Measurements from ENCODE around the gene LRRC55. TPM values are rescaled to one million over a fixed set of nuclear protein-coding genes. Genes with fewer than 3 reads are reported as not detected.
"Not testable (repeated sequence)": the region's sequence is repeated elsewhere in the genome, so short reads cannot be mapped to it uniquely, and the experiment has no call there.

Gene LRRC55
- total RNA-seq, 1 experiment from 2014 or later, result not detected

DNA sequence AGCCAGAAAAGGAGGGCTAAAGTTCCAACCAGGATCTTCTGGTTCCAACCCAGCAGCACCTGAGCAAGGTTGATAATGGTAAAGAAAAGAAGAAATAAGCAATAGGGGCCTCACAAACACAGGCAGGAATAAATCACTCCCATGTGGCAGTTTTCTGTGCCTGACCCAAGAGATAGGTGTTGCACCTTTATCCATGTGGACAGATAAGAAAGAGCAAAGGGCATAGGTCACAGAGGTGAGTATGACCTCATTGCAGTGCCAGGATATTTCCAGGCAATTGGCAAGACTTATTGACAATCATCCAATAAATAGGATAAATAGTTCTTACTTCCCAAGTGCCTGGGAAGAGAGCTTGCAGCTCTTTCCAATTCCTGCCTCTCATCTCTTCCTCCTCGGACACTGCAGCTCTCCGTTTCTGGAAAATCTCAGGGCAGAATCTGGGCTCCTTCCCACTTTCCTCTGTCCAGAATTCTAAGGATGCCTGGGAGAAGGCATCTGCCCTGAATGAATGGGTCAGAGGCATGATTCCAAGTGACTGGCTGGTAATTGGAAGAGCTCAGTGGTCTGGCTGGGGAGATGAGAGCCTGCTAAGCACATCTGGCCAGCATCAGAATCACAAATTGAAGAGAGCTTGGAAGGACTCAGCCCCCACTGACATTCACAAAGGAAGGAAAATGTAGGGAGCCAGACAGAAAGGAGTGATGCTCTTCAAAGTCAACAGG, 14.5 kb upstream of the LRRC55 start:
- CTCF ChIA-PET, result no interaction called here
- no peaks in the 10 kb centered on the region for H3K79me2 ChIP-seq (ENCODE audit: insufficient read depth, low read length)
- TF ChIP-seq, protein P1, sequence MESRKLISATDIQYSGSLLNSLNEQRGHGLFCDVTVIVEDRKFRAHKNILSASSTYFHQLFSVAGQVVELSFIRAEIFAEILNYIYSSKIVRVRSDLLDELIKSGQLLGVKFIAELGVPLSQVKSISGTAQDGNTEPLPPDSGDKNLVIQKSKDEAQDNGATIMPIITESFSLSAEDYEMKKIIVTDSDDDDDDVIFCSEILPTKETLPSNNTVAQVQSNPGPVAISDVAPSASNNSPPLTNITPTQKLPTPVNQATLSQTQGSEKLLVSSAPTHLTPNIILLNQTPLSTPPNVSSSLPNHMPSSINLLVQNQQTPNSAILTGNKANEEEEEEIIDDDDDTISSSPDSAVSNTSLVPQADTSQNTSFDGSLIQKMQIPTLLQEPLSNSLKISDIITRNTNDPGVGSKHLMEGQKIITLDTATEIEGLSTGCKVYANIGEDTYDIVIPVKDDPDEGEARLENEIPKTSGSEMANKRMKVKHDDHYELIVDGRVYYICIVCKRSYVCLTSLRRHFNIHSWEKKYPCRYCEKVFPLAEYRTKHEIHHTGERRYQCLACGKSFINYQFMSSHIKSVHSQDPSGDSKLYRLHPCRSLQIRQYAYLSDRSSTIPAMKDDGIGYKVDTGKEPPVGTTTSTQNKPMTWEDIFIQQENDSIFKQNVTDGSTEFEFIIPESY (IDR thresholded peaks at IDR 0.05; ENCODE audit: extremely low read depth, insufficient replicate concordance, low read length), result no peak
- TF ChIP-seq TCF7L2 (IDR thresholded peaks at IDR 0.05; ENCODE audit: borderline replicate concordance, extremely low read depth, insufficient read depth, insufficient read length) (no peak), POLR2A (IDR thresholded peaks at IDR 0.05; ENCODE audit: borderline replicate concordance, extremely low read depth, insufficient read depth, insufficient read length) (no peak), JUND (IDR thresholded peaks at IDR 0.05) (no peak)
- H4K20me1 ChIP-seq (ENCODE audit: insufficient read depth), result no peaks in the 10 kb centered on the region
- no peaks in the 10 kb centered on the region for H3K36me3 ChIP-seq (ENCODE audit: control insufficient read depth in 1 of 2, insufficient read depth in 2 of 2, low read length in 2 of 2)
- no peak overlapping the region for H3K9ac ChIP-seq (ENCODE audit: low read length)
- H3K27me3 ChIP-seq (ENCODE audit: insufficient read depth, low read length), result peaks cover 20% of the 10 kb centered on the region
- intact Hi-C loops (cut with micrococcal nuclease), result no loop called here
- no peak overlapping the region for H2AFZ ChIP-seq (ENCODE audit: low read depth, low read length, poor library complexity, severe bottlenecking)
- DNase-seq (ENCODE audit: low read depth, low spot score), result no peak
- no peak overlapping the region for H3K27ac ChIP-seq (ENCODE audit: low read depth, low read length)
- RAD21 ChIA-PET (ENCODE audit: low non-redundant PET in 1 of 2, low total read pairs in 2 of 2, uncharacterized antibody in 2 of 2, unreplicated experiment in 2 of 2), result no interaction called here
- no peak overlapping the region for H3K4me2 ChIP-seq (ENCODE audit: low read length)
- no peaks in the 10 kb centered on the region for H3K9me3 ChIP-seq (ENCODE audit: control insufficient read depth in 1 of 2, insufficient read depth in 1 of 2, low read depth in 1 of 2, low read length in 2 of 2)
- H3K4me1 ChIP-seq (ENCODE audit: control insufficient read depth in 1 of 2, insufficient read depth in 2 of 2, low read length in 2 of 2), result no peaks in the 10 kb centered on the region
- no peak for ATAC-seq
- POLR2A ChIA-PET, result no interaction called here
- no TSS peak for BruUV-seq (replicated peaks)
- no peak overlapping the region for H3K4me3 ChIP-seq (replicated peaks in 1 of 2; ENCODE audit: low read depth in 1 of 2, low read length in 2 of 2)
- H3K9me2 ChIP-seq (ENCODE audit: insufficient read depth), result no peaks in the 10 kb centered on the region

DNA sequence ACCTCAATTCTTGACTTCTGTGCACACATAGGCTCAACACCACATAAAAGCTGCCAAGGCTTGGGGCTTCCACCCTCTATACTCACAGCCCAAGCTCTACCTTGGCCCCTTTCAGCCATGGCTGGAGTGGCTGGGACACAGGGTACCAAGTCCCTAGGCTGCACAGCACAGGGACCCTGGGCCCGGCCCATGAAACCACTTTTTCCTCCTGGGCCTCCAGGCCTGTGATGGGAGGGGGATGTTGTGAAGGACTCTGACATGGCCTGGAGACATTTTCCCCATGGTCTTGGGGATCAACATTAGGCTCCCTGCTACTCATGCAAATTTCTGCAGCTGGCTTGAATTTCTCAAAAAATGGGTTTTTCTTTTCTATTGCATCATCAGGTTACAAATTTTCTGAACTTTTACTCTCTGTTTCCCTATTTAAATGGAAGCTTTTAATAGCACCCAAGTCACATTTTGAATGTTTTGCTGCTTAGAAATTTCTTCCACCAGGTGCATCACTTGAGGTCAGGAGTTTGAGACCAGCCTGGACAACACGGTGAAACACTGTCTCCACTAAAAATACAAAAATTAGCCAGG, 11.9 kb upstream of the LRRC55 start:
- H3K36me3 ChIP-seq (ENCODE audit: control insufficient read depth in 1 of 2, insufficient read depth in 2 of 2, low read length in 2 of 2); BruUV-seq (replicated peaks); H3K79me2 ChIP-seq (ENCODE audit: insufficient read depth, low read length); ATAC-seq; H3K9ac ChIP-seq (ENCODE audit: low read length); H3K9me2 ChIP-seq (ENCODE audit: insufficient read depth); H3K27ac ChIP-seq (ENCODE audit: low read depth, low read length); H4K20me1 ChIP-seq (ENCODE audit: insufficient read depth); POLR2A ChIA-PET; CTCF ChIA-PET; H2AFZ ChIP-seq (ENCODE audit: low read depth, low read length, poor library complexity, severe bottlenecking); H3K9me3 ChIP-seq (ENCODE audit: control insufficient read depth in 1 of 2, insufficient read depth in 1 of 2, low read depth in 1 of 2, low read length in 2 of 2); DNase-seq (ENCODE audit: low read depth, low spot score); H3K4me3 ChIP-seq (replicated peaks in 1 of 2; ENCODE audit: low read depth in 1 of 2, low read length in 2 of 2); H3K4me1 ChIP-seq (ENCODE audit: control insufficient read depth in 1 of 2, insufficient read depth in 2 of 2, low read length in 2 of 2); H3K4me2 ChIP-seq (ENCODE audit: low read length); RAD21 ChIA-PET (ENCODE audit: low non-redundant PET in 1 of 2, low total read pairs in 2 of 2, uncharacterized antibody in 2 of 2, unreplicated experiment in 2 of 2); intact Hi-C loops (cut with micrococcal nuclease): not testable (repeated sequence)
- H3K27me3 ChIP-seq (ENCODE audit: insufficient read depth, low read length), result peaks cover 13% of the 10 kb centered on the region
